HCT116 (cell line): Measurements from ENCODE around the gene LRP1B. TPM values are rescaled to one million over a fixed set of nuclear protein-coding genes. Genes with fewer than 3 reads are reported as not detected.

Experiments used
- ATAC-seq: fragments of 200-7000 bp; cut with Tn5 transposase; 2 replicates; pipeline ENCODE4 v1.9.1; 2020; ENCODE audit warnings: mild to moderate bottlenecking, moderate library complexity
- BruUV-seq: library from RNA; stranded (reverse); fragments of 400-500 nt; replicated peaks from 2 replicates; lab custom pipeline; 2021; lab: Mats Ljungman, UMichigan
- CTCF ChIA-PET: fragments of 300-600 bp; sonication (Branson Sonifier 250); formaldehyde crosslinking; loops from one replicate; lab custom pipeline; 2021; ENCODE audit warnings: antibody characterized with exemption; lab: Charles Lee
- POLR2A ChIA-PET: fragments of 300-600, 350-600 bp; sonication (Branson Sonifier 250); formaldehyde crosslinking; loops from one replicate; lab custom pipeline; 2021; ENCODE audit warnings: antibody characterized with exemption; lab: Charles Lee
- RAD21 ChIA-PET, 2 experiments: fragments of 300-600 bp; sonication (Branson Sonifier 250); formaldehyde crosslinking; loops; one replicate each; lab custom pipeline; 2023; ENCODE audit warnings: low total read pairs in 2 of 2; ENCODE audit not compliant: uncharacterized antibody in 2 of 2, unreplicated experiment in 2 of 2, low non-redundant PET in 1 of 2; lab: Charles Lee
- DNase-seq: peaks from one replicate; pipeline ENCODE4 v3.0.0-alpha.2; 2010; ENCODE audit warnings: low read depth, low spot score
- H2AFZ ChIP-seq: fragments of 200-600 bp; shearing (Covaris generic), sonication (generic); 2 replicates; pipeline ENCODE4 v1.6.1; 2017; ENCODE audit warnings: low read depth, mixed run types, mixed read lengths, antibody characterized with exemption, low read length; ENCODE audit not compliant: poor library complexity, severe bottlenecking
- H3K27ac ChIP-seq: 2 replicates; pipeline ENCODE4 v1.5.1; 2012; ENCODE audit warnings: low read depth, low read length
- H3K27me3 ChIP-seq: fragments of 200-600 bp; sonication (generic); 2 replicates; pipeline ENCODE4 v1.6.1; 2016; ENCODE audit warnings: mixed run types, low read length, mixed read lengths; ENCODE audit not compliant: insufficient read depth
- H3K36me3 ChIP-seq, 2 experiments: fragments of 200-500 bp in 1 of 2; fragments of 200-600 bp in 1 of 2; sonication (Bioruptor generic) in 1 of 2; sonication (generic) in 1 of 2; 2 replicates each; pipeline versions ENCODE4 v1.5.1 to v1.6.1; 2014 to 2016; ENCODE audit warnings: low read length in 2 of 2, inconsistent platforms in 1 of 2, mixed read lengths in 1 of 2, mixed run types in 1 of 2; ENCODE audit not compliant: insufficient read depth in 2 of 2, control insufficient read depth in 1 of 2
- H3K4me1 ChIP-seq, 2 experiments: fragments of 200-600 bp in 1 of 2; sonication (generic) in 1 of 2; 2 replicates each; pipeline versions ENCODE4 v1.5.1 to v1.6.1; 2012 to 2017; ENCODE audit warnings: low read length in 2 of 2, inconsistent platforms in 1 of 2, mild to moderate bottlenecking in 1 of 2, mixed read lengths in 1 of 2, mixed run types in 1 of 2, moderate library complexity in 1 of 2; ENCODE audit not compliant: insufficient read depth in 2 of 2, control insufficient read depth in 1 of 2
- H3K4me2 ChIP-seq: fragments of 200-600 bp; sonication (generic); 2 replicates; pipeline ENCODE4 v1.6.1; 2017; ENCODE audit warnings: mixed run types, low read length, mixed read lengths
- H3K4me3 ChIP-seq, 2 experiments: fragments of 200-600 bp in 1 of 2; sonication (generic) in 1 of 2; replicated peaks in 1 of 2; 2 replicates each; pipeline ENCODE4 v1.5.1; 2011 to 2016; ENCODE audit warnings: low read length in 2 of 2, control low read depth in 1 of 2, low read depth in 1 of 2, mild to moderate bottlenecking in 1 of 2, mixed read lengths in 1 of 2, mixed run types in 1 of 2
- H3K79me2 ChIP-seq: fragments of 200-600 bp; sonication (generic); 2 replicates; pipeline ENCODE4 v1.6.1; 2017; ENCODE audit warnings: mild to moderate bottlenecking, mixed run types, low read length, moderate library complexity, mixed read lengths; ENCODE audit not compliant: insufficient read depth
- H3K9ac ChIP-seq: fragments of 200-600 bp; sonication (generic); 2 replicates; pipeline ENCODE4 v1.6.1; 2016; ENCODE audit warnings: low read length, mixed read lengths
- H3K9me2 ChIP-seq: fragments of 200-600 bp; sonication (generic), shearing (Covaris generic); 2 replicates; pipeline ENCODE4 v1.6.1; 2017; ENCODE audit warnings: mixed run types, mild to moderate bottlenecking, moderate library complexity; ENCODE audit not compliant: insufficient read depth
- H3K9me3 ChIP-seq, 2 experiments: fragments of 200-500 bp in 1 of 2; fragments of 200-600 bp in 1 of 2; sonication (Bioruptor generic) in 1 of 2; sonication (generic) in 1 of 2; 2 replicates each; pipeline ENCODE4 v1.6.1; 2014 to 2017; ENCODE audit warnings: low read length in 2 of 2, mixed read lengths in 2 of 2, inconsistent platforms in 1 of 2, low read depth in 1 of 2, mild to moderate bottlenecking in 1 of 2, mixed run types in 1 of 2, moderate library complexity in 1 of 2; ENCODE audit not compliant: control insufficient read depth in 1 of 2, insufficient read depth in 1 of 2
- H4K20me1 ChIP-seq: fragments of 200-600 bp; sonication (generic), shearing (Covaris generic); 2 replicates; pipeline ENCODE4 v1.6.1; 2017; ENCODE audit warnings: mixed run types, mild to moderate bottlenecking, moderate library complexity; ENCODE audit not compliant: insufficient read depth
- CEBPB ChIP-seq: IDR thresholded peaks from 2 replicates; pipeline ENCODE4 v1.6.1; 2012; ENCODE audit warnings: low read depth
- EGR1 ChIP-seq: IDR thresholded peaks from 2 replicates; pipeline ENCODE4 v1.6.1; 2012; ENCODE audit warnings: low read depth
- ELF1 ChIP-seq: IDR thresholded peaks from 2 replicates; pipeline ENCODE4 v1.6.1; 2012; ENCODE audit warnings: low read depth, borderline replicate concordance
- EZH2 ChIP-seq: fragments of 200-600 bp; sonication (generic); IDR thresholded peaks from 2 replicates; pipeline ENCODE4 v1.6.1; 2017; ENCODE audit warnings: antibody characterized with exemption, mixed run types
- FOSL1 ChIP-seq: IDR thresholded peaks from 2 replicates; pipeline ENCODE4 v1.6.1; 2012; ENCODE audit warnings: low read depth
- POLR2AphosphoS5 ChIP-seq: IDR thresholded peaks from 2 replicates; pipeline ENCODE4 v1.6.1; 2011; ENCODE audit warnings: mild to moderate bottlenecking, low read depth, low read length, moderate library complexity
- RAD21 ChIP-seq: IDR thresholded peaks from 2 replicates; pipeline ENCODE4 v1.6.1; 2012; ENCODE audit warnings: low read depth, mild to moderate bottlenecking
- SP1 ChIP-seq: IDR thresholded peaks from 2 replicates; pipeline ENCODE4 v1.6.1; 2012; ENCODE audit warnings: low read depth
- SRF ChIP-seq: IDR thresholded peaks from 2 replicates; pipeline ENCODE4 v1.6.1; 2012; ENCODE audit warnings: low read depth
- YY1 ChIP-seq: IDR thresholded peaks from 2 replicates; pipeline ENCODE4 v1.6.1; 2011; ENCODE audit warnings: low read length, low read depth, moderate library complexity, mild to moderate bottlenecking; ENCODE audit not compliant: insufficient replicate concordance; ENCODE audit errors: extremely low read depth
- ZBTB33 ChIP-seq: IDR thresholded peaks from 2 replicates; pipeline ENCODE4 v1.6.1; 2011; ENCODE audit warnings: mild to moderate bottlenecking, low read length, moderate library complexity; ENCODE audit not compliant: insufficient replicate concordance; ENCODE audit errors: extremely low read depth
- intact Hi-C: fragments of 100-400 bp; cut with micrococcal nuclease; formaldehyde crosslinking; loops from 2 replicates; pipeline ENCODE4 v1.10.0; 2022
- total RNA-seq: library from RNA; stranded (reverse); gene quantifications from one replicate; pipeline ENCODE4 v1.2.1, GENCODE V29; 2021; ENCODE audit not compliant: unreplicated experiment

Gene LRP1B
- total RNA-seq, 1 experiment from 2014 or later = 0.34 TPM

DNA sequence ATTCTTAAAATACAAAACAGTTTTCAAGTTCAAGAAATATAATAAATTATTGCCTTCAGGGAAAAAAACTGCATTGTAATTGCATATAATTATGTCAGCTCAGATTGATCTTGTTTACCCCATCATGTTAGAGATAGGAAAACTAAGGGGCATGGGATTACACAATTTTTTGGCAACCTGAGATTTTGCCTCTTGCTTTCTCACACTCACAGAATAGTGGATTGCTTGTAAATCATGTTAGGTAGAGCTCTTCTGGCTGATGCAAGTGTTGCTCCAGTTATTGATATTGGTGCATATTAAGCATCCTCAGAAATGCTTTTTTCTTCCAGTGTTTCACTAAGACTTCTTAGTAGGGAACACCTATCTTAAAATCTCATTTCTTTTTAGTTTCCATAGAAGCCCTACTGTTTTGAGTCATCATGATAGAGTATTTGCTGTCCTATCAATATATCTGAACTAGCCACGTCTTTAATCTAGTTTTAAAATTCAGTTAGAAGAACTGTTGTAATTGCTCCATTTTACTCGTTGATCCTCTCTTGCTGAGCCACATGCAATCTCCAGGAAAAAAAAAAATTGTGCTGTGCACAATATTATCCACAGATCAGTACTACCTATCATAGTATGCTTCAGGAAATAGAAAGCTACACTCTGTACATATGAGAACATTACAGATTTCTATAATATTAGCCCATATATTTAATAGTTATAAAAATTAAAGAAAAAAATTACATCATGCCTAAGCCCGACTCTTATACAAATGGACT, 393.1 kb downstream of the LRP1B start:
- no peaks in the 10 kb centered on the region for H3K4me1 ChIP-seq
- no peak overlapping the region for H3K27ac ChIP-seq
- intact Hi-C loops = no loop called here
- H3K27me3 ChIP-seq = no peaks in the 10 kb centered on the region
- TF ChIP-seq ELF1 (no peak), YY1 (no peak), RAD21 (no peak), POLR2AphosphoS5 (no peak), CEBPB (no peak), EGR1 (no peak), FOSL1 (no peak), SRF (no peak), ZBTB33 (no peak), EZH2 (no peak), SP1 (no peak)
- no peak overlapping the region for H3K9ac ChIP-seq
- DNase-seq (no peak), ATAC-seq (no peak)
- no peaks in the 10 kb centered on the region; the same call in 1 of the 2 replicates for H4K20me1 ChIP-seq
- no peaks in the 10 kb centered on the region for H3K79me2 ChIP-seq
- H3K4me2 ChIP-seq = no peak overlapping the region
- ChIA-PET CTCF (no interaction called here), POLR2A (no interaction called here), RAD21 (no interaction called here)
- H3K4me3 ChIP-seq = no peak overlapping the region
- no peaks in the 10 kb centered on the region for H3K9me2 ChIP-seq
- H2AFZ ChIP-seq = no peak overlapping the region
- no TSS peak for BruUV-seq
- no peaks in the 10 kb centered on the region for H3K9me3 ChIP-seq
- no peaks in the 10 kb centered on the region for H3K36me3 ChIP-seq
